Gastrocnemius medialis (tissue), 4 donors: ENCODE measurements around the gene FGF21. TPM values are rescaled to one million over a fixed set of nuclear protein-coding genes. Genes with fewer than 3 reads are reported as not detected.

ENCODE experiments used
- ATAC-seq, 2 donors: fragments of 150-250 bp; one replicate each; pipeline ENCODE4 v1.9.1; 2016
- DNase-seq, 2 donors: peaks; one replicate each; pipeline ENCODE4 v3.0.0-alpha.2; 2019
- H3K27ac ChIP-seq, 4 donors: fragments of 200-600 bp; sonication (generic); 1 replicate in 1 of 4; 2 replicates in 3 of 4; pipeline ENCODE4 v1.5.1; 2016 to 2018; ENCODE audit warnings: mild to moderate bottlenecking in 2 of 4, moderate library complexity in 1 of 4
- H3K27me3 ChIP-seq, 3 donors: fragments of 200-600 bp; sonication (generic) in 2 of 3; 1 replicate in 1 of 3; 2 replicates in 2 of 3; pipeline versions ENCODE4 v1.5.1 to v1.6.0; 2016 to 2019; ENCODE audit warnings: mild to moderate bottlenecking in 1 of 3, moderate library complexity in 1 of 3
- H3K36me3 ChIP-seq, 2 donors: fragments of 200-600 bp; sonication (generic) in 1 of 2; one replicate each; pipeline ENCODE4 v1.5.1; 2017 to 2018
- H3K4me1 ChIP-seq, 2 donors: fragments of 200-600 bp; sonication (generic) in 1 of 2; one replicate each; pipeline ENCODE4 v1.5.1; 2016 to 2017; ENCODE audit warnings: mild to moderate bottlenecking in 2 of 2
- H3K4me3 ChIP-seq, 4 donors: fragments of 200-600 bp; sonication (generic) in 3 of 4; 1 replicate in 1 of 4; 2 replicates in 3 of 4; pipeline ENCODE4 v1.5.1; 2016 to 2019; ENCODE audit warnings: mild to moderate bottlenecking in 2 of 4
- H3K9me3 ChIP-seq, 3 donors: fragments of 200-600 bp; sonication (generic) in 2 of 3; 1 replicate in 1 of 3; 2 replicates in 2 of 3; pipeline ENCODE4 v1.5.1; 2016 to 2019
- CTCF ChIP-seq, 5 experiments: fragments of 450-650 bp in 3 of 5; fragments of 200-600 bp in 2 of 5; sonication (generic) in 2 of 5; IDR thresholded peaks in 4 of 5; conservative IDR thresholded peaks in 1 of 5; 1 replicate in 4 of 5; 2 replicates in 1 of 5; pipeline ENCODE4 v1.5.1; 2016 to 2019; ENCODE audit warnings: antibody characterized with exemption in 5 of 5, mild to moderate bottlenecking in 3 of 5, moderate library complexity in 3 of 5
- POLR2A ChIP-seq, 2 donors: fragments of 450-650 bp; IDR thresholded peaks; one replicate each; pipeline ENCODE4 v1.6.1; 2017; ENCODE audit warnings: antibody characterized with exemption in 2 of 2, mild to moderate bottlenecking in 2 of 2, moderate library complexity in 2 of 2
- in situ Hi-C, 4 donors: fragments of 200-750 bp; cut with MboI; loops; one replicate each; pipeline versions ENCODE4 v1.15.0 to v1.8.0; 2017; ENCODE audit warnings: low sequenced_read_pairs in 4 of 4
- intact Hi-C: fragments of 100-400 bp; cut with DNase I; formaldehyde crosslinking; loops from one replicate; pipeline ENCODE4 v1.15.1; 2023; ENCODE audit warnings: low total_unique reads
- total RNA-seq, 4 donors: library from RNA; depleted of rRNA; stranded (reverse); fragments of >200 nt; gene quantifications; one replicate each; pipeline versions ENCODE4 v1.1.0 to v1.2.3, GENCODE V29; 2016

The FGF21 gene
- total RNA-seq, 4 donors from 2014 or later, result not detected

- H3K27me3 ChIP-seq, result no peaks in the 10 kb centered on the region
- no peak for ATAC-seq
- no peak for DNase-seq
- peaks cover 8 to 17% of the 10 kb centered on the region in 2 donors for H3K4me1 ChIP-seq
- no peaks in the 10 kb centered on the region for H3K36me3 ChIP-seq
- intact Hi-C loops (no loop called here), in situ Hi-C loops (no loop called here)
- TF ChIP-seq POLR2A (IDR thresholded peaks at IDR 0.05) (no peak), CTCF (IDR thresholded peaks at IDR 0.05 in 4 of 5, conservative IDR thresholded peaks at IDR 0.05 in 1 of 5) (no peak)
- H3K27ac ChIP-seq, result peak overlapping the region in 1 of 4 donors; percentile 1
- no peak overlapping the region for H3K4me3 ChIP-seq
- H3K9me3 ChIP-seq, result no peaks in the 10 kb centered on the region
Measured at GRCh38 chr19:48750351-48750750, 5.0 kb upstream of the FGF21 start.

DNA sequence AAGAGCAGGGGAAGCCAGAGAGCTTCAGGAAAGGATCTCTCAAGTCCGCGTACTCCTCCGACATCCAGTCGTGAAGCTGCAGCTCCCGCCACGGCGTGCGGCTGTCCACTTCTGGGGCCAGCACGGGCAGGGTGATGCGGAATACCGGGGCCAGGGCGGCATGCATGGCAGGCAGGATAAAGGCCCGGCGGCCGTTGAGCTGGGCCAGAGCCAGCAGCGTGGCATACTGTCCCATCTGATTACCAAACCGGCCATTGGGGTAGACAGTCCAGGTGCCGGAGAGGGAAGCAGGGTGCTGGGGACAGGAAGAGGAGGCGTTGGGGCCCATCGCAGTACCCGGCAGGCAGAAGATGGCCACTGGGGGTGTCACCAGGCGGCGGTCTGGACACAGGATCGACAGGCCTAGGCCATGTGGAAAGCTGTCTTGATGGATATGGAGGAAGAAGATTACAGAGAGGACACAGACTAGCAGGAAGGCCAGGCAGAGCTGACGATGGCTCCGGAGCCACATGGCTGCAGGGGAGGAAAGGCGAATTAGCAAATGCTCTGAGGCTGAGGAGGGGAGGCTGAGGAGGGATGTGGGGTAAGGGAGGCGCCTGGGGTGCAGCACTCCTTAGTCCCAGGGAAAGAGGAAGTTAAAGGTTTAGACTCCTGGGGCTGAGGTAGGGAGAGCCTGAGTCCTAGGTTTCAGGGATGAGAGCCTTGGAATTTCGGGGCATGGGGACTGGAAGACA lies 4.4 kb upstream of the FGF21 start:
- TF ChIP-seq CTCF (IDR thresholded peaks at IDR 0.05 in 4 of 5, conservative IDR thresholded peaks at IDR 0.05 in 1 of 5), result no peak
- no peak for TF ChIP-seq POLR2A (IDR thresholded peaks at IDR 0.05)
- Histone ChIP-seq H3K27me3 (no peaks in the 10 kb centered on the region), H3K27ac (peak overlapping the region in 2 of 4 donors; percentile 38 to 70), H3K9me3 (no peaks in the 10 kb centered on the region), H3K4me3 (peak overlapping the region in 1 of 4 donors; percentile 55), H3K36me3 (no peaks in the 10 kb centered on the region), H3K4me1 (peaks cover 14 to 23% of the 10 kb centered on the region in 2 donors)
- no peak for ATAC-seq
- no peak for DNase-seq
- in situ Hi-C loops, result no loop called here
- intact Hi-C loops, result no loop called here

DNA sequence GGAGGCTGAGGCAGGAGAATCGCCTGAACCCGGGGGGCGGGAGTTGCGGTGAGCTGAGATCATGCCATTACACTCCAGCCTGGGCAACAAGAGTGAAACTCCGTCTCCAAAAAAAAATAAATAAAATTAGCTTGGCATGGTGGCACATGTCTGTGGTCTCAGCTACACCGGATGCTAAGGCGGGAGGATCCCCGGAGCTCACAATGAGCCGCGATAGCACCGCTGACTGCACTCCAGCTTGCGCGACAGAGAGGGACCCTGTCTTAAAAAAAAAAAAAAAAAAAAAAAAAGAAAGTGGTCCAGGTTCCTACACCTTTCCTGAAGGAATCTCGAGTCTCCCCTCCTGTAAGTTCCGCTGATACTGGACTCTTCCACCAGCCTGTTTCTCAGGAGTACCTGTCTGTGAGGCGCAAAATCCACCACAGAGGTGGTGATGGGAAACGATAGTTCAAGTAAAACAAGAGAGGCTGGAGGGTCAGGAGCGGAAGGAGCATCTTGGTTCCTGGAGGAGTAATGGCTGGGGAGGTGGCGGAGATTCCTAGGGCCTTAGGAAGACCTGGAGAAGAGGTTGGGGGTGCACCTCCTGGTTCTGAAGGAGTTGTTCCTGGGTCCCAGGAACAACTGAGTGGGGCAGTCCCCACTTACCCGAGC lies 3.4 kb upstream of the FGF21 start:
- Histone ChIP-seq H3K27ac (peak overlapping the region in 3 of 4 donors; percentile 66 to 71 (median 70)), H3K36me3 (no peaks in the 10 kb centered on the region), H3K4me1 (peaks cover 21 to 29% of the 10 kb centered on the region in 2 donors), H3K27me3 (no peaks in the 10 kb centered on the region), H3K9me3 (no peaks in the 10 kb centered on the region), H3K4me3 (peak overlapping the region; percentile 41 to 56 (median 54))
- DNase-seq (no peak), ATAC-seq (no peak)
- no peak for TF ChIP-seq CTCF (IDR thresholded peaks at IDR 0.05 in 4 of 5, conservative IDR thresholded peaks at IDR 0.05 in 1 of 5)
- no peak for TF ChIP-seq POLR2A (IDR thresholded peaks at IDR 0.05)
- in situ Hi-C loops, result no loop called here
- intact Hi-C loops, result no loop called here

DNA sequence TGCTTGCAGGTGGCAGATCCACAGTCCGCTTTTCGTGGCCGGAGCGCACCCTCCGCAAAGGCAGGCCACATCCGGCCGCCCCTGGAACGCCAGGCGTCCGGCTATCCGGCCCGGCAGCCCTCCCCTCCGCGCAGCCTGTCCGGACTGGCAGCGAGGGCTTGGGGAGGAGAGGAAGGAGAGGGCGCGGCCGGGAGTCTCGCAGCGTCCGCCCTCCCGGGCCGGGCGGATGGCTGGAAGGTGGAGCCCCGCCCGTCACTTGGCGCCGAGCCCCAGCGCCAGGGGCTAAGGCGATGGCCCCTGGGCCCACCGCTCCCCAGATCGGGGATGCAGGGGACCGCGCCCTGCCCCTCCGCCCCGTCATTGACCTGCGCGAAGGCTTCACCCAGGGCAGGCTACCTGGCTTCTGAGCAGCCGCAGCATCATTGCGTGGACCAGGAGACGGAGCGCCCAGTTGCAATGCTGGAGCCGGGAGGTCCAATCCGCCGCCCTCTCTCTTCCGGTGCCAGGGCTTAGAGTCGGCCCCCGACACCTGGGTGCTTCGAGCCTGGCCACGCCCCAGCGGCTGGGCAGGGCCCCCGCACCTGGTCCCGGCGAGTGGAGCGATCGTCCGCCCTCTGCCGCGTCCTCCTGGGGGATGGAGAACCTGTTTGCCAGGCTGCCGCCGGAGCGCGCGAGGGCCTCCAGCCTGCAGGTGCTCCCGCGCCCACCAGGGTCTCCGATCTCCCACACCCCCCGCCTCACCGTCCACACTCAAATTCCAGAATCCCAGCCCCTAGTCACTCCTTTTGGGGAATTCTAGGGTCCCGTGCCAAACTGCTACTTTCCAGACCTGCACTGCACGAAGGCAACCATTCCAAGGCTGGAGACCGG lies 2.6 kb upstream of the FGF21 start, which contains the start of gene FUT1:
TSS of gene FUT1 (minus strand) at position 146 of the 870 bp plus-strand sequence. CDS start 1,360 bp downstream, outside the sequence.
- Histone ChIP-seq H3K27ac (peak within 1 kb of the TSS; percentile 4 to 71 (median 68)), H3K9me3 (no peaks in the 10 kb centered on the region), H3K4me1 (peaks cover 17 to 24% of the 10 kb centered on the region in 2 donors), H3K4me3 (peak within 1 kb of the TSS; percentile 41 to 56 (median 54)), H3K36me3 (no peaks in the 10 kb centered on the region), H3K27me3 (no peaks in the 10 kb centered on the region)
- ATAC-seq, result peak in 1 of 2 donors; percentile 36
- TF ChIP-seq CTCF (IDR thresholded peaks at IDR 0.05 in 4 of 5, conservative IDR thresholded peaks at IDR 0.05 in 1 of 5), result no peak
- TF ChIP-seq POLR2A (IDR thresholded peaks at IDR 0.05), result peak; percentile 23 to 54
- intact Hi-C loops, result no loop called here
- in situ Hi-C loops, result no loop called here
- no peak for DNase-seq
